Transverse colon (tissue), 4 donors: Measurements from ENCODE around the gene ARHGAP21. TPM values are rescaled to one million over a fixed set of nuclear protein-coding genes. Genes with fewer than 3 reads are reported as not detected.

ENCODE experiments used
- DNase-seq: peaks from one replicate; pipeline ENCODE4 v3.0.0-alpha.2; 2019
- H3K27ac ChIP-seq, 4 donors: fragments of 200-600 bp; sonication (generic); 2 replicates each; pipeline ENCODE4 v1.5.1; 2016 to 2018; ENCODE audit warnings: inconsistent platforms in 4 of 4
- H3K27me3 ChIP-seq: fragments of 200-600 bp; sonication (generic); 2 replicates; pipeline ENCODE4 v1.5.1; 2017; ENCODE audit warnings: inconsistent platforms
- H3K36me3 ChIP-seq, 4 donors: fragments of 200-600 bp; sonication (generic); 2 replicates each; pipeline ENCODE4 v1.5.1; 2017 to 2019; ENCODE audit warnings: inconsistent platforms in 4 of 4
- H3K4me1 ChIP-seq, 4 donors: fragments of 200-600 bp; sonication (generic); 2 replicates each; pipeline ENCODE4 v1.5.1; 2017 to 2020; ENCODE audit warnings: inconsistent platforms in 4 of 4
- H3K4me3 ChIP-seq, 4 donors: fragments of 200-600 bp; sonication (generic); 1 replicate in 1 of 4; 2 replicates in 3 of 4; pipeline versions ENCODE4 v1.5.1 to v1.6.1; 2017 to 2019; ENCODE audit warnings: inconsistent platforms in 4 of 4
- H3K9me3 ChIP-seq, 2 donors: fragments of 200-600 bp; sonication (generic); 2 replicates each; pipeline ENCODE4 v1.5.1; 2017 to 2019; ENCODE audit warnings: inconsistent platforms in 2 of 2
- CTCF ChIP-seq, 5 experiments: fragments of 200-600 bp in 3 of 5; fragments of 450-650 bp in 2 of 5; sonication (generic) in 3 of 5; IDR thresholded peaks; 1 replicate in 2 of 5; 2 replicates in 3 of 5; pipeline ENCODE4 v1.5.1; 2016 to 2017; ENCODE audit warnings: antibody characterized with exemption in 5 of 5, inconsistent platforms in 3 of 5, mild to moderate bottlenecking in 2 of 5, moderate library complexity in 1 of 5
- EP300 ChIP-seq: sonication (generic); formaldehyde crosslinking; IDR thresholded peaks from one replicate; pipeline ENCODE4 v1.6.1; 2017; ENCODE audit warnings: antibody characterized with exemption, low read depth
- POLR2A ChIP-seq: fragments of 450-650 bp; IDR thresholded peaks from one replicate; pipeline ENCODE4 v1.6.1; 2016; ENCODE audit warnings: antibody characterized with exemption, mild to moderate bottlenecking, moderate library complexity
- POLR2AphosphoS5 ChIP-seq, 3 donors: sonication (generic); formaldehyde crosslinking; IDR thresholded peaks; one replicate each; pipeline ENCODE4 v1.6.1; 2016; ENCODE audit warnings: antibody characterized with exemption in 3 of 3
- WGBS, 2 donors: methylation state at CpG; one replicate each; pipeline ENCODE4 v1.1.5; 2018; ENCODE audit warnings: low coverage in 1 of 2; 5-methylcytosine and 5-hydroxymethylcytosine counted together
- in situ Hi-C, 4 donors: fragments of 200-750 bp; cut with MboI; loops; one replicate each; pipeline versions ENCODE4 v1.15.0 to v1.15.1; 2017; ENCODE audit warnings: low sequenced_read_pairs in 3 of 4, low pct_ligation_motif_present in 1 of 4, low pct_unique_long_range_greater_than_20kb in 1 of 4
- intact Hi-C: fragments of 100-400 bp; cut with DNase I; formaldehyde crosslinking; loops from one replicate; pipeline ENCODE4 v1.15.1; 2023; ENCODE audit warnings: low total_unique reads
- total RNA-seq, 4 donors: library from RNA; depleted of rRNA; stranded (reverse); fragments of >200 nt; gene quantifications; one replicate each; pipeline ENCODE4 v1.1.0, GENCODE V29; 2016

ARHGAP21 gene
- total RNA-seq, 4 donors from 2014 or later: 62.8 to 94.1 (median 89.3) TPM

- H3K27ac ChIP-seq: peak overlapping the region in 2 of 4 donors; percentile 63 to 72
- no peak overlapping the region for H3K4me3 ChIP-seq
- H3K36me3 ChIP-seq: no peaks in the 10 kb centered on the region
- DNase-seq: no peak
- no peaks in the 10 kb centered on the region for H3K9me3 ChIP-seq
- in situ Hi-C loops (no loop called here), intact Hi-C loops (no loop called here)
- 45 to 59% methylated on average over 4 to 5 of the region's 5 CpGs for WGBS, 2 donors
- TF ChIP-seq CTCF (IDR thresholded peaks at IDR 0.05) (no peak), EP300 (no peak), POLR2A (no peak)
- H3K27me3 ChIP-seq: no peaks in the 10 kb centered on the region
- H3K4me1 ChIP-seq: peaks cover 10 to 75% (median 47%) of the 10 kb centered on the region in 4 donors
Observed at GRCh38 chr10:24715246-24715769, 8.4 kb downstream of the ARHGAP21 start.

- TF ChIP-seq POLR2AphosphoS5 (IDR thresholded peaks at IDR 0.05): no peak
- no peak for TF ChIP-seq POLR2A
- no peak for TF ChIP-seq EP300
- TF ChIP-seq CTCF (IDR thresholded peaks at IDR 0.05): no peak
- H3K27ac ChIP-seq: no peak overlapping the region
Observed at GRCh38 chr10:24713086-24713485, 10.6 kb downstream of the ARHGAP21 start.

GRCh38 chr10:24711465-24711864, 12.2 kb downstream of the ARHGAP21 start:
- H3K27me3 ChIP-seq: no peaks in the 10 kb centered on the region
- H3K4me1 ChIP-seq: peaks cover 21 to 55% (median 31%) of the 10 kb centered on the region in 4 donors
- no peak for TF ChIP-seq POLR2A
- no peak for TF ChIP-seq CTCF (IDR thresholded peaks at IDR 0.05)
- TF ChIP-seq POLR2AphosphoS5 (IDR thresholded peaks at IDR 0.05): no peak
- H3K4me3 ChIP-seq: no peak overlapping the region
- H3K9me3 ChIP-seq: no peaks in the 10 kb centered on the region
- H3K27ac ChIP-seq: no peak overlapping the region
- in situ Hi-C loops (no loop called here), intact Hi-C loops (no loop called here)
- no peaks in the 10 kb centered on the region for H3K36me3 ChIP-seq
- DNase-seq: no peak
- WGBS, 2 donors: 63 to 82% methylated on average over 2 of the region's 2 CpGs

More at GRCh38 chr10:24713086-24713485, 10.6 kb downstream of the ARHGAP21 start:
- H3K4me3 ChIP-seq: no peak overlapping the region
- peaks cover 12 to 57% (median 27%) of the 10 kb centered on the region in 4 donors for H3K4me1 ChIP-seq
- no peaks in the 10 kb centered on the region for H3K36me3 ChIP-seq
- intact Hi-C loops: no loop called here
- in situ Hi-C loops: no loop called here
- H3K27me3 ChIP-seq: no peaks in the 10 kb centered on the region
- WGBS, 2 donors: 54 to 83% methylated on average over 1 of the region's 1 CpG
- no peaks in the 10 kb centered on the region for H3K9me3 ChIP-seq
- no peak for DNase-seq

- Histone ChIP-seq H3K27me3 (no peaks in the 10 kb centered on the region), H3K4me1 (peaks cover 18 to 43% (median 25%) of the 10 kb centered on the region in 4 donors), H3K4me3 (no peak overlapping the region), H3K9me3 (no peaks in the 10 kb centered on the region), H3K27ac (peak overlapping the region; percentile 0 to 19 (median 15)), H3K36me3 (no peaks in the 10 kb centered on the region)
- no peak for DNase-seq
- intact Hi-C loops: no loop called here
- in situ Hi-C loops: no loop called here
- WGBS, 2 donors: 44 to 47% methylated on average over 3 of the region's 3 CpGs
- TF ChIP-seq EP300 (no peak), POLR2AphosphoS5 (IDR thresholded peaks at IDR 0.05) (no peak), CTCF (IDR thresholded peaks at IDR 0.05) (no peak), POLR2A (no peak)
Observed at GRCh38 chr10:24708081-24708480, 15.6 kb downstream of the ARHGAP21 start.
